Frontal cortex (tissue), 4 donors: ENCODE results near the gene RPS6KC1. TPM values are rescaled to one million over a fixed set of nuclear protein-coding genes. Genes with fewer than 3 reads are reported as not detected.
"Not testable (repeated sequence)": the region's sequence is repeated elsewhere in the genome, so short reads cannot be mapped to it uniquely, and the experiment has no call there.

Experiments
- DNase-seq, 2 donors: peaks; one replicate each; pipeline ENCODE4 v3.0.0; 2012; ENCODE audit warnings: low spot score in 2 of 2
- FAIRE-seq: peaks from 2 replicates; lab custom pipeline; 2012; peaks lifted over from hg19 to GRCh38; lab: Jason Lieb, UNC
- total RNA-seq: library from RNA; depleted of rRNA; stranded (reverse); fragments of >200 nt; gene quantifications from one replicate; pipeline ENCODE4 v1.2.3, GENCODE V29; 2014
- donor health status: control.
- donor health status: control.
- donor health status: control.

Gene RPS6KC1
- total RNA-seq, 1 donor from 2014 or later, result 79.5 TPM

DNA sequence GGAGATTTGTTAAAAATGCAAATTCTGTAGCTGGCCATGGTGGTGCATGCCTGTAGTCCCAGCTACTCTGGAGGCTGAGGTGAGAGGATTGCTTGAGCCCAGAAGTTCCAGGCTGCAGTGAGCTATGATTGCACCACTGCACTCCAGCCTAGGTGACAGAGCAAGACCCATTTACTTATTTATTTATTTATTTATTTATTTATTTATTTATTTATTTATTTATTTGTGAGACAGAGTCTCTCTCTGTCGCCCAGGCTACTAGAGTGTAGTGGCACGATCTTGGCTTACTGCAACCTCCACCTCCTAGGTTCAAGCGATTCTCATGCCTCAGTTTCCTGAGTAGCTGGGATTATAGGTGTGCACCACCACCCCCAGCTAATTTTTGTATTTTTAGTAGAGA is 250.5 kb downstream of the RPS6KC1 start:
- not testable (repeated sequence) for FAIRE-seq, DNase-seq

GRCh38 chr1:213303286-213303685 is 252.2 kb downstream of the RPS6KC1 start:
- no peak for DNase-seq
- FAIRE-seq, result no peak

DNA sequence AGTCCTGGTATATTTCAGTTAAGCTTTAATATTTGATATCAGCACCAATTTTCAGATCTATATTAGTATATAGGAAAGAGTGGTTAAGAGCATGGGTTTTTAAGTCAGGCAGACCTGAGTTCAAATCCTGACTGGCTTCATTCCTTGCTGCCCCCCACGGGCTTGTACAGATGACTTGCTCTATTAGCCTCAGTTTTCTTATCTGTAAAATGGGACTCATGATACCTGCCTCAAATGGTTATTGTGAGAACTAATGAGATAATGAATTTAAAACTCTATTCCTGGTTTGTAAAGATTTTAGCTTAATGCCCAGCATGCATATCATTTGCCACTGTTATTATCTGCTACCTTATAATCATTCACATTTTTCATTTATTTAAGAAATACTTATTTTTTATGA is 264.5 kb downstream of the RPS6KC1 start:
- no peak for FAIRE-seq
- DNase-seq, result no peak

GRCh38 chr1:213318458-213318857 is 267.4 kb downstream of the RPS6KC1 start:
- not testable (repeated sequence) for DNase-seq, FAIRE-seq

DNA sequence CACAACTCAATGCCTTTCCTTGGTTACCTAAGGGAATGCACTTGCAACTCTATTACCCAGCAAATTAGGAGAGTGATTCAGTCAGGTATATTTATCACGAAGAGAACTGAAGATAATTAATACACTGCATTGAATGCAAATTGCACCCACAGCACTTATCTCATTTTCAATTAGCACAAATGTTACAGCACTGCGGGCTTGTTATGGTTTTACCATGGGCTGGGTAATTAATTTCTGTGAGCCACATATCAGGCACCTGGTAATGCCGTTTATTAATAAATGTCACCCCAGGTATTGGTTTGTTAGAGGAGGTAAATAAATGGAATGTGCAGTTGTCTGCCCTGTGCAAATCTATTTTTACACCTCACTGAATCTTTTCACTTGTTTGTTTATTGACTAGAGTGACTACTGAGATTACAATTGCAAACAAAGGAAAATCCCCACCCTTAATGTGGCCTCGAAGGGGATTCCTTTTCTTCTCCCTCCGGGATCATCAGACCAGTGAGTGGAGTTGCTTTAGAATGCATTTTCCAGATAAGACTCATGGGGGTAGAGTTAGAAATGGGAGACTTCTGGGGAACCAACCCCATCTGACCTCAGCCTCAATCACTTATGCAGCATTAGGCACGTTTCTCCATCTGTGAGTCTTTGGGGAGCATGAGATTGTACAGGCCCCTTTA is 269.3 kb downstream of the RPS6KC1 start:
- FAIRE-seq, result no peak

More for the DNA sequence above, 269.3 kb downstream of the RPS6KC1 start:
- no peak for DNase-seq

Other genes starting within 250 kb of the RPS6KC1 start
- 2.0 TPM for gene SPATA45, start 203.6 kb upstream of the RPS6KC1 start, total RNA-seq
- 42.8 TPM for gene FLVCR1, start 193.0 kb upstream of the RPS6KC1 start, total RNA-seq
- gene VASH2, start 100.7 kb upstream of the RPS6KC1 start, total RNA-seq, result 28.1 TPM
- 79.1 TPM for gene ANGEL2, start 35.4 kb upstream of the RPS6KC1 start, total RNA-seq